SJSA1 (cell line): ENCODE results near the gene GLCE. TPM values are rescaled to one million over a fixed set of nuclear protein-coding genes. Genes with fewer than 3 reads are reported as not detected.

Source experiments
- DNase-seq, 2 experiments: peaks; one replicate each; pipeline ENCODE4 v3.0.0-alpha.2; 2015 to 2020; ENCODE audit warnings: low spot score in 2 of 2, low read depth in 1 of 2
- H3K27ac ChIP-seq: fragments of 250-450 bp; sonication (Bioruptor Pico); 2 replicates; pipeline ENCODE4 v1.5.1; 2020; ENCODE audit warnings: mild to moderate bottlenecking, moderate library complexity
- H3K27me3 ChIP-seq: fragments of 250-450 bp; sonication (Bioruptor Pico); replicated peaks from 2 replicates; pipeline ENCODE4 v1.5.1; 2020; ENCODE audit warnings: mild to moderate bottlenecking, moderate library complexity
- H3K36me3 ChIP-seq: fragments of 250-450 bp; sonication (Bioruptor Pico); 2 replicates; pipeline ENCODE4 v1.5.1; 2020; ENCODE audit warnings: mild to moderate bottlenecking
- H3K4me1 ChIP-seq: fragments of 250-450 bp; sonication (Bioruptor Pico); replicated peaks from 2 replicates; pipeline ENCODE4 v1.6.1; 2021; ENCODE audit warnings: mild to moderate bottlenecking
- H3K4me3 ChIP-seq: fragments of 250-450 bp; sonication (Bioruptor Pico); 2 replicates; pipeline ENCODE4 v1.5.1; 2020; ENCODE audit warnings: mild to moderate bottlenecking
- H3K9me3 ChIP-seq: fragments of 250-450 bp; sonication (Bioruptor Pico); replicated peaks from 2 replicates; pipeline ENCODE4 v1.5.1; 2020; ENCODE audit warnings: mild to moderate bottlenecking
- total RNA-seq: library from RNA; depleted of rRNA; stranded (reverse); fragments of >200 nt; shearing (Covaris generic); gene quantifications from 2 replicates; pipeline ENCODE4 v1.2.3, GENCODE V29; 2014

GLCE gene
- total RNA-seq, 1 experiment from 2014 or later = 40.4 TPM

- no peak overlapping the region for H3K4me3 ChIP-seq
- H3K9me3 ChIP-seq = no peaks in the 10 kb centered on the region
- H3K36me3 ChIP-seq = no peaks in the 10 kb centered on the region
- no peak overlapping the region for H3K27ac ChIP-seq
- H3K27me3 ChIP-seq = no peaks in the 10 kb centered on the region
- DNase-seq = no peak
- H3K4me1 ChIP-seq = no peaks in the 10 kb centered on the region
Measured at GRCh38 chr15:69215314-69216035, 55.0 kb downstream of the GLCE start.

GRCh38 chr15:69217381-69217780 lies 56.9 kb downstream of the GLCE start:
- Histone ChIP-seq H3K27ac (no peak overlapping the region), H3K27me3 (no peaks in the 10 kb centered on the region), H3K36me3 (no peaks in the 10 kb centered on the region), H3K9me3 (no peaks in the 10 kb centered on the region), H3K4me3 (no peak overlapping the region), H3K4me1 (no peaks in the 10 kb centered on the region)
- DNase-seq = no peak

GRCh38 chr15:69219690-69220089 lies 59.3 kb downstream of the GLCE start:
- no peak for DNase-seq
- Histone ChIP-seq H3K27ac (no peak overlapping the region), H3K4me3 (no peak overlapping the region), H3K4me1 (no peaks in the 10 kb centered on the region), H3K36me3 (no peaks in the 10 kb centered on the region), H3K9me3 (no peaks in the 10 kb centered on the region), H3K27me3 (no peaks in the 10 kb centered on the region)

- DNase-seq = no peak
- Histone ChIP-seq H3K36me3 (no peaks in the 10 kb centered on the region), H3K4me3 (no peak overlapping the region), H3K27me3 (no peaks in the 10 kb centered on the region), H3K27ac (no peak overlapping the region), H3K9me3 (no peaks in the 10 kb centered on the region), H3K4me1 (no peaks in the 10 kb centered on the region)
Measured at GRCh38 chr15:69222002-69222474, 61.6 kb downstream of the GLCE start.

GRCh38 chr15:69223083-69223813 lies 62.8 kb downstream of the GLCE start:
- H3K4me1 ChIP-seq = no peaks in the 10 kb centered on the region
- H3K4me3 ChIP-seq = no peak overlapping the region
- DNase-seq = no peak
- no peak overlapping the region for H3K27ac ChIP-seq
- H3K27me3 ChIP-seq = no peaks in the 10 kb centered on the region
- no peaks in the 10 kb centered on the region for H3K36me3 ChIP-seq
- no peaks in the 10 kb centered on the region for H3K9me3 ChIP-seq

GRCh38 chr15:69224383-69224782 lies 63.9 kb downstream of the GLCE start:
- no peaks in the 10 kb centered on the region for H3K4me1 ChIP-seq
- no peaks in the 10 kb centered on the region for H3K27me3 ChIP-seq
- 0 out of 2 replicates have a peak, but pooled peaks cover 2% of the 10 kb centered on the region for H3K36me3 ChIP-seq
- H3K4me3 ChIP-seq = no peak overlapping the region
- H3K27ac ChIP-seq = no peak overlapping the region
- no peaks in the 10 kb centered on the region for H3K9me3 ChIP-seq
- no peak for DNase-seq

GRCh38 chr15:69225355-69226022 lies 65.1 kb downstream of the GLCE start:
- peak in 1 of 2 experiments; percentile 22 for DNase-seq
- H3K9me3 ChIP-seq = no peaks in the 10 kb centered on the region
- H3K4me3 ChIP-seq = no peak overlapping the region
- 0 out of 2 replicates have a peak, but pooled peaks cover 2% of the 10 kb centered on the region for H3K36me3 ChIP-seq
- no peaks in the 10 kb centered on the region for H3K4me1 ChIP-seq
- H3K27me3 ChIP-seq = no peaks in the 10 kb centered on the region
- H3K27ac ChIP-seq = no peak overlapping the region

- H3K27ac ChIP-seq = no peak overlapping the region
- H3K9me3 ChIP-seq = no peaks in the 10 kb centered on the region
- no peaks in the 10 kb centered on the region for H3K27me3 ChIP-seq
- no peak for DNase-seq
- no peak overlapping the region for H3K4me3 ChIP-seq
- H3K4me1 ChIP-seq = no peaks in the 10 kb centered on the region
- H3K36me3 ChIP-seq = 0 out of 2 replicates have a peak, but pooled peaks cover 2% of the 10 kb centered on the region
Measured at GRCh38 chr15:69226023-69226355, 65.6 kb downstream of the GLCE start.

GRCh38 chr15:69232144-69232543 lies 71.7 kb downstream of the GLCE start:
- H3K36me3 ChIP-seq = 0 out of 2 replicates have a peak, but pooled peaks cover 2% of the 10 kb centered on the region
- no peaks in the 10 kb centered on the region for H3K9me3 ChIP-seq
- no peaks in the 10 kb centered on the region for H3K27me3 ChIP-seq
- no peak for DNase-seq
- H3K4me1 ChIP-seq = no peaks in the 10 kb centered on the region
- no peak overlapping the region for H3K27ac ChIP-seq
- no peak overlapping the region for H3K4me3 ChIP-seq

- DNase-seq = no peak
- H3K4me3 ChIP-seq = no peak overlapping the region
Measured at GRCh38 chr15:69232765-69233164, 72.3 kb downstream of the GLCE start.

GRCh38 chr15:69234676-69235075 lies 74.2 kb downstream of the GLCE start:
- H3K9me3 ChIP-seq = no peaks in the 10 kb centered on the region
- H3K27ac ChIP-seq = no peak overlapping the region
- H3K4me3 ChIP-seq = no peak overlapping the region
- H3K4me1 ChIP-seq = no peaks in the 10 kb centered on the region
- H3K27me3 ChIP-seq = no peaks in the 10 kb centered on the region
- no peaks in the 10 kb centered on the region for H3K36me3 ChIP-seq
- no peak for DNase-seq

More at GRCh38 chr15:69232765-69233164, 72.3 kb downstream of the GLCE start:
- Histone ChIP-seq H3K4me1 (no peaks in the 10 kb centered on the region), H3K36me3 (0 out of 2 replicates have a peak, but pooled peaks cover 2% of the 10 kb centered on the region), H3K27me3 (no peaks in the 10 kb centered on the region), H3K27ac (no peak overlapping the region), H3K9me3 (no peaks in the 10 kb centered on the region)

- no peaks in the 10 kb centered on the region for H3K36me3 ChIP-seq
- no peak overlapping the region for H3K27ac ChIP-seq
- DNase-seq = no peak
- no peak overlapping the region for H3K4me3 ChIP-seq
- no peaks in the 10 kb centered on the region for H3K27me3 ChIP-seq
- H3K4me1 ChIP-seq = no peaks in the 10 kb centered on the region
- no peaks in the 10 kb centered on the region for H3K9me3 ChIP-seq
Measured at GRCh38 chr15:69236505-69236904, 76.1 kb downstream of the GLCE start.

GRCh38 chr15:69237718-69238117 lies 77.3 kb downstream of the GLCE start:
- no peaks in the 10 kb centered on the region for H3K9me3 ChIP-seq
- H3K4me1 ChIP-seq = no peaks in the 10 kb centered on the region
- no peak for DNase-seq
- no peaks in the 10 kb centered on the region for H3K36me3 ChIP-seq
- H3K27ac ChIP-seq = no peak overlapping the region
- no peak overlapping the region for H3K4me3 ChIP-seq
- no peaks in the 10 kb centered on the region for H3K27me3 ChIP-seq

GRCh38 chr15:69244798-69245197 lies 84.4 kb downstream of the GLCE start:
- Histone ChIP-seq H3K36me3 (no peaks in the 10 kb centered on the region), H3K27me3 (no peaks in the 10 kb centered on the region), H3K27ac (no peak overlapping the region), H3K4me3 (no peak overlapping the region), H3K9me3 (no peaks in the 10 kb centered on the region), H3K4me1 (peaks cover 18% of the 10 kb centered on the region)
- peak in 1 of 2 experiments; percentile 39 for DNase-seq
